Lower leg skin (tissue), 4 donors: ENCODE data around the gene CACNA2D4. TPM values are rescaled to one million over a fixed set of nuclear protein-coding genes. Genes with fewer than 3 reads are reported as not detected.

ENCODE experiments used
- DNase-seq, 2 donors: peaks; one replicate each; pipeline ENCODE4 v3.0.0-alpha.2; 2019; ENCODE audit warnings: low spot score in 2 of 2
- H3K4me3 ChIP-seq: fragments of 200-600 bp; sonication (generic); 2 replicates; pipeline ENCODE4 v1.5.1; 2017; ENCODE audit warnings: mild to moderate bottlenecking, low read depth; ENCODE audit not compliant: poor library complexity, severe bottlenecking
- CTCF ChIP-seq, 3 donors: fragments of 450-650 bp; IDR thresholded peaks; one replicate each; pipeline ENCODE4 v1.5.1; 2016; ENCODE audit warnings: antibody characterized with exemption in 3 of 3, mild to moderate bottlenecking in 3 of 3, moderate library complexity in 2 of 3
- POLR2A ChIP-seq, 2 donors: fragments of 450-650 bp; IDR thresholded peaks; one replicate each; pipeline ENCODE4 v1.6.1; 2016 to 2017; ENCODE audit warnings: antibody characterized with exemption in 2 of 2, mild to moderate bottlenecking in 1 of 2, moderate library complexity in 1 of 2
- WGBS, 2 donors: methylation state at CpG; one replicate each; pipeline ENCODE4 v1.1.5; 2018; 5-methylcytosine and 5-hydroxymethylcytosine counted together
- intact Hi-C: fragments of 100-400 bp; cut with DNase I; formaldehyde crosslinking; loops from one replicate; pipeline ENCODE4 v1.15.0; 2023; ENCODE audit warnings: low total_unique reads
- total RNA-seq, 4 donors: library from RNA; depleted of rRNA; stranded (reverse); fragments of >200 nt; gene quantifications; one replicate each; pipeline ENCODE4 v1.1.0, GENCODE V29; 2016

CACNA2D4 gene
- total RNA-seq, 4 donors from 2014 or later, result 2.3 to 4.0 (median 3.1) TPM

- peak in 1 of 2 donors; percentile 74 for DNase-seq
- TF ChIP-seq POLR2A (IDR thresholded peaks at IDR 0.05) (no peak), CTCF (IDR thresholded peaks at IDR 0.05) (no peak)
- intact Hi-C loops, result no loop called here
- H3K4me3 ChIP-seq, result no peak overlapping the region
- WGBS, 2 donors, result 73 to 78% methylated on average over 5 of the region's 5 CpGs
Measured at GRCh38 chr12:1873531-1874510, 44.6 kb downstream of the CACNA2D4 start.

- peak in 1 of 2 donors; percentile 53 for DNase-seq
- WGBS, 2 donors, result 83 to 88% methylated on average over 7 of the region's 7 CpGs
- no peak overlapping the region for H3K4me3 ChIP-seq
- intact Hi-C loops, result no loop called here
- TF ChIP-seq CTCF (IDR thresholded peaks at IDR 0.05), result no peak
- TF ChIP-seq POLR2A (IDR thresholded peaks at IDR 0.05), result no peak
Measured at GRCh38 chr12:1872448-1872847, 46.0 kb downstream of the CACNA2D4 start.

- no peak for DNase-seq
- WGBS, 2 donors, result 64 to 68% methylated on average over 6 of the region's 6 CpGs
- no peak overlapping the region for H3K4me3 ChIP-seq
- TF ChIP-seq POLR2A (IDR thresholded peaks at IDR 0.05) (no peak), CTCF (IDR thresholded peaks at IDR 0.05) (no peak)
- intact Hi-C loops, result no loop called here
Measured at GRCh38 chr12:1872001-1872400, 46.5 kb downstream of the CACNA2D4 start.

GRCh38 chr12:1870998-1871917 lies 47.2 kb downstream of the CACNA2D4 start:
- intact Hi-C loops, result no loop called here
- H3K4me3 ChIP-seq, result no peak overlapping the region
- no peak for TF ChIP-seq CTCF (IDR thresholded peaks at IDR 0.05)
- TF ChIP-seq POLR2A (IDR thresholded peaks at IDR 0.05), result no peak
- 89 to 90% methylated on average over 23 to 24 of the region's 24 CpGs for WGBS, 2 donors
- DNase-seq, result no peak

- intact Hi-C loops, result no loop called here
- TF ChIP-seq CTCF (IDR thresholded peaks at IDR 0.05), result no peak
- TF ChIP-seq POLR2A (IDR thresholded peaks at IDR 0.05), result no peak
- DNase-seq, result no peak
- WGBS, 2 donors, result 60 to 64% methylated on average over 7 of the region's 7 CpGs
- no peak overlapping the region for H3K4me3 ChIP-seq
Measured at GRCh38 chr12:1870086-1870485, 48.4 kb downstream of the CACNA2D4 start.
